Cardiac fibroblast (primary cell): ENCODE measurements around the gene ZNF541.

Source experiments
- DNase-seq, 2 donors: peaks; one replicate each; pipeline versions ENCODE4 v3.0.0 to v3.0.0-alpha.2; 2010; ENCODE audit warnings: low read depth in 2 of 2
- H3K4me3 ChIP-seq, 2 donors: replicated peaks in 1 of 2; 1 replicate in 1 of 2; 2 replicates in 1 of 2; pipeline ENCODE4 v1.5.1; 2011; ENCODE audit warnings: low read depth in 2 of 2, low read length in 2 of 2, mild to moderate bottlenecking in 2 of 2, moderate library complexity in 1 of 2
- TF ChIP-seq, protein P1 (sequence below): IDR thresholded peaks from one replicate; pipeline ENCODE4 v1.5.1; 2011; ENCODE audit warnings: low read depth, mild to moderate bottlenecking, low read length, inconsistent platforms

ZNF541 gene

DNA sequence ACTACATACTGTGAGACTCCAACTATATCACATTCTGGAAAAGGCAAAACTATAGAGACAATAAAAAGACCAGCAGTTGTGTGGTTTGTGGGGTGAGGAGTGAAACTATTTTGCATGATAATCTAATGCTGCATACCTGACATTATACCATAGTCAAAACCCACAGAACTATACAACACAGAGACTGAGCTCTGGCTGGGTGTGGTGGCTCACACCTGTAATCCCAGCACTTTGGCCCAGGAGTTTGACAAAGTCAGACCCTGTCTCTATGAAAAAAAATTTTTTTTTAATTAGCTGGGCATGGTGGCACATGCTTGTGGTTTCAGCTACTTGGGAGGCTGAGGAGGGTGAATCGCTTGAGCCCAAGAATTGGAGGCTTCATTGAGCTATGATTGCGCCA, 11.9 kb downstream of the ZNF541 start:
- no peak for DNase-seq
- TF ChIP-seq, protein P1, sequence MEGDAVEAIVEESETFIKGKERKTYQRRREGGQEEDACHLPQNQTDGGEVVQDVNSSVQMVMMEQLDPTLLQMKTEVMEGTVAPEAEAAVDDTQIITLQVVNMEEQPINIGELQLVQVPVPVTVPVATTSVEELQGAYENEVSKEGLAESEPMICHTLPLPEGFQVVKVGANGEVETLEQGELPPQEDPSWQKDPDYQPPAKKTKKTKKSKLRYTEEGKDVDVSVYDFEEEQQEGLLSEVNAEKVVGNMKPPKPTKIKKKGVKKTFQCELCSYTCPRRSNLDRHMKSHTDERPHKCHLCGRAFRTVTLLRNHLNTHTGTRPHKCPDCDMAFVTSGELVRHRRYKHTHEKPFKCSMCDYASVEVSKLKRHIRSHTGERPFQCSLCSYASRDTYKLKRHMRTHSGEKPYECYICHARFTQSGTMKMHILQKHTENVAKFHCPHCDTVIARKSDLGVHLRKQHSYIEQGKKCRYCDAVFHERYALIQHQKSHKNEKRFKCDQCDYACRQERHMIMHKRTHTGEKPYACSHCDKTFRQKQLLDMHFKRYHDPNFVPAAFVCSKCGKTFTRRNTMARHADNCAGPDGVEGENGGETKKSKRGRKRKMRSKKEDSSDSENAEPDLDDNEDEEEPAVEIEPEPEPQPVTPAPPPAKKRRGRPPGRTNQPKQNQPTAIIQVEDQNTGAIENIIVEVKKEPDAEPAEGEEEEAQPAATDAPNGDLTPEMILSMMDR = no peak
- H3K4me3 ChIP-seq = no peak overlapping the region

DNA sequence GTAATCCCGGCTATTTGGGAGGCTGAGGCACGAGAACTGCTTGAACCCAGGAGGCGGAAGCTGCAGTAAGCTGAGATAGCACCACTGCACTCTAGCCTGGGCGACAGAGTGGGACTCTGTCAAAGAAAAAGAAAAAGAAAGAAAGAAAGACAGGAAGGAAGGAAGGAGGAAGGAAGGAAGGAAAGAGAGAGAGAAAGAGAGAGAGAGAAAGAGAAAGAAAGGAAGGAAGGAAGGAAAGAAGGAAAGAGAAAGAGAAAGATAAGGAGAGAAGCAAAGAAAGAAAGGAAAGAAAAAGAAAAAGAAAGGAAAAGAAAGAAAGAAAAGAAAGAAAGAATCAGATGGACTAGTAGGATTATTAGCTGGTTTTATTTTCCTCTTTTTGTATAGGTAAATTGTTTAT, 22.8 kb downstream of the ZNF541 start:
- DNase-seq = no peak
- H3K4me3 ChIP-seq = no peak overlapping the region
- TF ChIP-seq, protein P1 = no peak

DNA sequence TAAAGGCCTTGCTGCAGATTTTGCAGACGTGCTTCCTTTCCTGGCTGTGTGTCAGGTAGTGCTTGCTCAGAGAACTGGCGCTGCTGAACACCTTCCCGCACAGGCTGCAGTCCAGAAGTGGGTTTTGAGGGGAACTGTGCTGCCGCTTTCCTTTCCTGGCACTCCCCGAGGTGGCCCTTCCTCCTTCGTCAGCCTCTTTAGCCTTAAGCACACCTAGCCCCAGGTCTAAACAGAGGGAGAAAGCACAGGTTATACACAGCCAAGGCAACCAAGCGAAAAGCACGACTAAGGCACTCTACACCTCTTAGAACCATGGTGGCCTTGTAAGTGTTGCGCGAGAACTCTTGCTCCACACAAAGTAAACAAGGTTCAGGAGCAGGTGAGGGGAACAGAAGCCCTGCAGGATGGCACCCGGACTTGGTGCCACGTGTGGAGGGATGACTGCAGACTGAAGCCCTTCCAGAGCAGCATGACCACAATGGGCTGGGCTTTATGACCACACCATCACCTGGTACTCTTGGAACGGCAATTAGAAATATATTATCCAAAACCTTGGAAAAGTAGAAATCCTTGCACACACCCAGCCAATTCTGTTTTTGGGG, 23.6 kb downstream of the ZNF541 start:
- no peak for DNase-seq
- TF ChIP-seq, protein P1 = no peak
- no peak overlapping the region for H3K4me3 ChIP-seq

DNA sequence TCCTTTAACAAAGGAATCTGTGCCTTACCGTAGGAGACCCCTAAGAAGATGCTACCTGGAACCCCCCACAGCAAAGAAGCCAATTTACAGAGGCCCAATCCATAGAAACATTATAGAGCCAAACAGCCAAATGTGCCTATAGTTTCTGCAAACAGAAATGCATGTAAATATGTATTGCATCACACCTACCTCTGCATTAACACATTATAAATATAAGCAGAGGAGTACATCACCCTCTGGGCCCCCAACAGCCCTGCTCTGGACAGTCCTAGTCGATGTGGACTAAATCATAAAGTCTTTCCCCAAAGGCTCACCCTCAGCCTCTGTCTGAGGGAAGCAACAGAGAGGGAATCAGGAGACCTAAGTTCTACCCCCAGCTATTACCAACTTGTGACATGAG, 25.7 kb downstream of the ZNF541 start:
- no peak for DNase-seq
- TF ChIP-seq, protein P1 = no peak
- no peak overlapping the region for H3K4me3 ChIP-seq

DNA sequence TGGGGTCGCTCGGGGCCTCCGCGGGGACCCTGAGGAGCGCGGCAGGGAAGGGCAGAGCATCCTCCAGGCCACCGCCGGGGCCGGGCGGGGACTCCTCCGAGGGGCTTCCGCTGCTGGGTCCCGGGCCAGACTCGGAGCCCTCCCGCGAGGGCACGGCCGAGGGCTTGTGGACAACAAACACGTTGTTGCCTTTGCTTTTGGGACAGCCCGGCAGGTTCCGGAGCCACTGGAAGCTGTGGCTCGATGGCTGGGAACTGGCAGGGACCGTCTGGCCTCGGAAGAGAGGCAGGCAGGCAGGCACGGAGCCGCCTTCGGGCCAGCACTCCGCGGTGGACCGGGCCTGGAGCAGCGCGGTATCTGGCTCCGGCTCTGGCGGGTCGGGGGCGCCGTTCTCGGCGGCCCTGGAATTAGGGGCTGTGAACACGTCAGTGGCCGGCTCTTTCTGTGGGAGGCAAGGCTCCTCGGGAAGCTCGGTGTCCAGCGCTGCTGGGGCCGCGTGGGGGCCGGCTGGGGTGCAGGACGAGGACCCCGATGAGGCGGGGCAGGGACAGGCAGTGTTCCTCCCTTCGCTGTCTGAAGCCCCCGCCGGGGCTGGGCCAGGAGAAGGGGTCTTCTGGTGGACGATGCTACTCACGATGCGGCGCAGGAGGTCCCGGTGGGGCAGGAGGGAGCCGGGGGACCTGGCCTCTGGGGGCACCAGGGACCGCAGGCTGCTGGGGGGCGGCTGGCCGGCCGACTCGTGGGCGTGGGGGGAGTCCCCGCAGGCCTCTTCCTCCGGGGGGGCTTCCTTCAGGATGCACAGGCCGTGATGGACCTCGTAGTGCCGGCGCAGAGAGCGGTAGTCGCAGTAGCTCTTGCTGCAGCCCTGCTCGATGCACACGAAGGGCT, 27.6 kb downstream of the ZNF541 start:
- no peak overlapping the region for H3K4me3 ChIP-seq
- TF ChIP-seq, protein P1 = no peak
- no peak for DNase-seq

DNA sequence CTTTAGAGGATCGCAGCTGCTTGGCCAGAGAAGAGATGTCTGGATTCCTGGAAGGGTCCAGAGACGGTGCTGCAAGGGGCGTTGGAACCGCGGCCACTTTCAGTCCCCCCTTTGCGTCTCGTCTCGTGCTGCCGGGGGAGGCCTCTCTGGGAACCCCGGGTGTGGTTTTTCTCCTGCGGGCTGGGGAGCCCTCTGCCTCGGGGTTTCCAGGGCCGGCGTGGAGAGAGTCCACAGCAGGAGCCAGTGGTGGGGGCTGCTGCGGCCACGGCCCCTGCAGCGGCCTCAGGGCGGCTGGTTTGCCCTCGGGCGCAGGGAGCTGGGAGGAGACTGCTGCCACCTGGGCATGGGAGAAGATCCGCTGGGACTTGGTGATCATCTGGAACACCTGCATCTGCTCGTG, 28.5 kb downstream of the ZNF541 start:
- no peak overlapping the region for H3K4me3 ChIP-seq
- TF ChIP-seq, protein P1 = no peak

More for the DNA sequence above, 28.5 kb downstream of the ZNF541 start:
- no peak for DNase-seq
